ENCODE data around the gene RNU7-1. TPM values are rescaled to one million over a fixed set of nuclear protein-coding genes. Genes with fewer than 3 reads are reported as not detected.

Gene RNU7-1
- total and polyA plus RNA-seq, 2 experiments from 2014 or later = not detected

- Histone ChIP-seq H3K9me2 (replicated peaks; ENCODE audit: insufficient read depth) (no peaks in the 10 kb centered on the region), H3K27ac (no peak overlapping the region), H3K27me3 (no peaks in the 10 kb centered on the region), H3K4me2 (no peak overlapping the region), H2AFZ (no peak overlapping the region), H3K36me3 (replicated peaks; ENCODE audit: insufficient read depth, low read depth) (no peaks in the 10 kb centered on the region), H3K4me3 (no peak overlapping the region), H3K4me1 (ENCODE audit: insufficient read depth) (peaks cover 13% of the 10 kb centered on the region), H3K9me3 (ENCODE audit: low read depth) (no peaks in the 10 kb centered on the region), H4K20me1 (ENCODE audit: insufficient read depth, poor library complexity, severe bottlenecking) (no peaks in the 10 kb centered on the region), H3K79me2 (peaks cover 40% of the 10 kb centered on the region)
- over 99% methylated on average over 6 of the region's 6 CpGs for WGBS (ENCODE audit: low lambda C conversion rate, missing lambda C conversion rate)
- no peak for TF ChIP-seq EZH2 (IDR thresholded peaks at IDR 0.05; ENCODE audit: borderline replicate concordance)
- TF ChIP-seq CTCF (IDR thresholded peaks at IDR 0.05; ENCODE audit: poor library complexity) = no peak
- no peak for TF ChIP-seq EZH2phosphoT487 (IDR thresholded peaks at IDR 0.05; ENCODE audit: low read depth, severe bottlenecking, unreplicated experiment)
- DNase-seq (ENCODE audit: low spot score) = no peak
These were observed 30.6 kb downstream of the RNU7-1 start for GRCh38 chr12:6974180-6974579.

DNA sequence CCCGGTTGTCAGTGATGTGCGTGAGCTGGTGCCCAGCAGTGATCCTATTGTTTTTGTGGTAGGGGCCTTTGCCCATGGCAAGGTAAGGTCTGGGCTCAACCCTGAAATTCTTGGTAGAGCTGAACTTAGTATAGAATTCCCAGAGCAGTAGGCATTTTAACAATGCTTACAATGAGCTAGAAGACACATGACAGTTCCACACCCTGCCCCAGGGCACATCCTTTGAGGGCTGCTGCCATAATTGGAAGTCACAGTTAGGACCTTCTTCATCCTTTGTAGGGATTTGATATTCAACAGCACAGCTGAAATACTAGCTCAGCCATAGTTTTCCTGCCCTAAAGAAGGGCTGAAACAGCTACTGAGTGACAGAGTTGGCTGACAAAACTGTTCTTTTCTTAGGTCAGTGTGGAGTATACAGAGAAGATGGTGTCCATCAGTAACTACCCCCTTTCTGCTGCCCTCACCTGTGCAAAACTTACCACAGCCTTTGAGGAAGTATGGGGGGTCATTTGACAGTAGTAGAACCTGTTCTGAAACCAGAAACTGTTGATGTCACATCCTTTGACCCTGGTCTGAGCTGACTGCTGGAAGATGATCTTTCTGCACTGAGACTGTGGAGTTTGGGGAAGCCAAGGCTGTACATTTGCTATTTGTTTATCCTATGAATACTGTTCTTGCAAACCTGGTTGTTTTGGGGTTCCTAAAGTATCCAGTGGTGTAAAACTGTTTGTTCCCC lies 31.8 kb downstream of the RNU7-1 start:
- Histone ChIP-seq H3K27me3 (no peaks in the 10 kb centered on the region), H3K36me3 (replicated peaks; ENCODE audit: insufficient read depth, low read depth) (no peaks in the 10 kb centered on the region), H3K27ac (no peak overlapping the region), H3K4me3 (no peak overlapping the region), H3K9me2 (replicated peaks; ENCODE audit: insufficient read depth) (no peaks in the 10 kb centered on the region), H3K4me1 (ENCODE audit: insufficient read depth) (peaks cover 14% of the 10 kb centered on the region), H4K20me1 (ENCODE audit: insufficient read depth, poor library complexity, severe bottlenecking) (no peaks in the 10 kb centered on the region), H3K79me2 (peaks cover 29% of the 10 kb centered on the region), H3K9me3 (ENCODE audit: low read depth) (no peaks in the 10 kb centered on the region), H3K4me2 (no peak overlapping the region), H2AFZ (no peak overlapping the region)
- TF ChIP-seq CTCF (IDR thresholded peaks at IDR 0.05; ENCODE audit: poor library complexity) (no peak), EZH2phosphoT487 (IDR thresholded peaks at IDR 0.05; ENCODE audit: low read depth, severe bottlenecking, unreplicated experiment) (no peak), EZH2 (IDR thresholded peaks at IDR 0.05; ENCODE audit: borderline replicate concordance) (no peak)
- DNase-seq (ENCODE audit: low spot score) = no peak
- 94% methylated on average over 2 of the region's 2 CpGs for WGBS (ENCODE audit: low lambda C conversion rate, missing lambda C conversion rate)

- Histone ChIP-seq H3K36me3 (replicated peaks; ENCODE audit: insufficient read depth, low read depth) (peaks cover 3% of the 10 kb centered on the region), H3K9me3 (ENCODE audit: low read depth) (no peaks in the 10 kb centered on the region), H3K27me3 (no peaks in the 10 kb centered on the region), H3K4me1 (ENCODE audit: insufficient read depth) (peaks cover 25% of the 10 kb centered on the region), H3K27ac (no peak overlapping the region), H4K20me1 (ENCODE audit: insufficient read depth, poor library complexity, severe bottlenecking) (no peaks in the 10 kb centered on the region), H3K4me2 (no peak overlapping the region), H3K4me3 (no peak overlapping the region), H3K9me2 (replicated peaks; ENCODE audit: insufficient read depth) (no peaks in the 10 kb centered on the region), H3K79me2 (peaks cover 11% of the 10 kb centered on the region), H2AFZ (no peak overlapping the region)
- no peak for TF ChIP-seq EZH2 (IDR thresholded peaks at IDR 0.05; ENCODE audit: borderline replicate concordance)
- TF ChIP-seq CTCF (IDR thresholded peaks at IDR 0.05; ENCODE audit: poor library complexity) = no peak
- TF ChIP-seq EZH2phosphoT487 (IDR thresholded peaks at IDR 0.05; ENCODE audit: low read depth, severe bottlenecking, unreplicated experiment) = no peak
- no peak for DNase-seq (ENCODE audit: low spot score)
- 92% methylated on average over 10 of the region's 10 CpGs for WGBS (ENCODE audit: low lambda C conversion rate, missing lambda C conversion rate)
These were observed 34.0 kb downstream of the RNU7-1 start for GRCh38 chr12:6977653-6978052.

Data from hepatocyte (in vitro differentiated cells).